Spleen (tissue), 11 donors: ENCODE results near the gene HMG20B. TPM values are rescaled to one million over a fixed set of nuclear protein-coding genes. Genes with fewer than 3 reads are reported as not detected.

Experiments
- DNase-seq: peaks from one replicate; pipeline ENCODE4 v3.0.0-alpha.2; 2020
- H3K27ac ChIP-seq, 8 donors: fragments of 200-600 bp; sonication (generic) in 7 of 8; 1 replicate in 4 of 8; 2 replicates in 4 of 8; pipeline versions ENCODE4 v1.5.0 to v1.8.0; 2016 to 2021; ENCODE audit warnings: inconsistent platforms in 4 of 8, mild to moderate bottlenecking in 4 of 8, moderate library complexity in 1 of 8
- H3K27me3 ChIP-seq, 7 donors: fragments of 200-600 bp; sonication (generic) in 6 of 7; replicated peaks in 1 of 7; 1 replicate in 4 of 7; 2 replicates in 3 of 7; pipeline versions ENCODE4 v1.5.0 to v1.8.0; 2016 to 2021; ENCODE audit warnings: inconsistent platforms in 3 of 7, mild to moderate bottlenecking in 1 of 7
- H3K36me3 ChIP-seq, 6 donors: fragments of 200-600 bp; sonication (generic) in 5 of 6; 1 replicate in 4 of 6; 2 replicates in 2 of 6; pipeline versions ENCODE4 v1.5.0 to v1.8.0; 2016 to 2021; ENCODE audit warnings: inconsistent platforms in 2 of 6
- H3K4me1 ChIP-seq, 6 donors: fragments of 200-600 bp; sonication (generic) in 5 of 6; 1 replicate in 3 of 6; 2 replicates in 3 of 6; pipeline versions ENCODE4 v1.5.0 to v1.8.0; 2016 to 2021; ENCODE audit warnings: inconsistent platforms in 3 of 6
- H3K4me3 ChIP-seq, 8 donors: fragments of 200-600 bp; sonication (generic) in 7 of 8; 1 replicate in 4 of 8; 2 replicates in 4 of 8; pipeline versions ENCODE4 v1.5.0 to v1.8.0; 2016 to 2021; ENCODE audit warnings: inconsistent platforms in 4 of 8, mild to moderate bottlenecking in 4 of 8, moderate library complexity in 2 of 8
- H3K9me3 ChIP-seq, 8 donors: fragments of 200-600 bp; sonication (generic) in 7 of 8; 1 replicate in 4 of 8; 2 replicates in 4 of 8; pipeline versions ENCODE4 v1.5.0 to v1.8.0; 2016 to 2021; ENCODE audit warnings: inconsistent platforms in 4 of 8
- POLR2A ChIP-seq, 3 donors: fragments of 450-650 bp; IDR thresholded peaks; one replicate each; pipeline ENCODE4 v1.5.1; 2017; ENCODE audit warnings: antibody characterized with exemption in 3 of 3, mild to moderate bottlenecking in 1 of 3
- POLR2AphosphoS5 ChIP-seq, 3 donors: sonication (generic); formaldehyde crosslinking; IDR thresholded peaks; one replicate each; pipeline ENCODE4 v1.5.1; 2017; ENCODE audit warnings: antibody characterized with exemption in 3 of 3
- WGBS, 5 donors: extraction: QIAGEN DNeasy Blood & Tissue Kit in 3 of 5; methylation state at CpG; one replicate each; pipeline versions ENCODE4 v1.1.5 to v1.1.7; 2013 to 2018; 5-methylcytosine and 5-hydroxymethylcytosine counted together
- intact Hi-C: fragments of 100-400 bp; cut with DNase I; formaldehyde crosslinking; loops from one replicate; pipeline ENCODE4 v1.15.0; 2023; ENCODE audit warnings: low total_unique reads
- polyA plus RNA-seq, 3 donors: library from polyadenylated mRNA; stranded (reverse); fragments of 200-250 nt; gene quantifications; one replicate each; pipeline ENCODE4 v1.2.1, GENCODE V29; 2013
- total RNA-seq, 7 donors: library from RNA; depleted of rRNA in 3 of 7; stranded (reverse); fragments of >200 nt in 3 of 7; fragmentation: NEBNext Ultra II Directional in 4 of 7; extraction: Animal tissue kit (Norgen Biotek cat#: 25700) in 4 of 7; gene quantifications; one replicate each; pipeline versions ENCODE4 v1.1.0 to v1.2.1, GENCODE V29; 2016 to 2021
- TF ChIP-seq, protein P1 (sequence below), 11 experiments: fragments of 200-600 bp in 7 of 11; fragments of 450-650 bp in 4 of 11; sonication (generic) in 4 of 11; IDR thresholded peaks in 8 of 11; conservative IDR thresholded peaks in 3 of 11; 1 replicate in 7 of 11; 2 replicates in 4 of 11; pipeline versions ENCODE4 v1.4.0 to v1.8.0; 2016 to 2021; ENCODE audit warnings: antibody characterized with exemption in 11 of 11, inconsistent platforms in 4 of 11, mild to moderate bottlenecking in 1 of 11
- donor health status: healthy with polysubstance abuse.
- donor health status: DM: no; HTN: no; CAD: no; lungs with moderate emphysema.
- donor health status: DM: no; HTN: no; CAD: no.
- donor health status: Bipolar disorder and iron deficiency.
- donor health status: healthy.
- donor health status: DM: no; HTN: no; CAD: no.
- donor health status: DM: yes; HTN: yes; CAD: no.

HMG20B gene
- total and polyA plus RNA-seq, 10 donors: 49.4 to 82.2 (median 65.8) TPM

DNA sequence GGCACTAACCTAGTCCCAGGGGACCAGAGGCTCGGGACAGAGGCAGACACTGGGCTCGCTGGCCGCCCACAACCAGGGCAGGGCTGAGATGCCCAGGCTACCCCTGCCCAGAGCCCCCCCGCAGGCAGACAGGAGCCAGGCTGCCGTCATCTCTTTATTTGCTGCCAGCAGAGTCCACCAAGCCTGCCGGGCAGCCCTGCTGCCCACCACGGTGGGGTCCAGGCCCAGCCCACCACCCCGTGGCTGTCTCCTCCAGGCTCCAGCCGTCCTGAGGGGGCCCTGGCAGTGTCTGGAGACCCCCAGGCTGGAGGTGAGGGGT lies 28.7 kb upstream of the HMG20B start:
- no peak for DNase-seq

GRCh38 chr19:3544742-3545668 lies 27.7 kb upstream of the HMG20B start:
- TF ChIP-seq POLR2AphosphoS5 (IDR thresholded peaks at IDR 0.05): peak; percentile 63 to 77 (median 64)
- TF ChIP-seq, protein P1, sequence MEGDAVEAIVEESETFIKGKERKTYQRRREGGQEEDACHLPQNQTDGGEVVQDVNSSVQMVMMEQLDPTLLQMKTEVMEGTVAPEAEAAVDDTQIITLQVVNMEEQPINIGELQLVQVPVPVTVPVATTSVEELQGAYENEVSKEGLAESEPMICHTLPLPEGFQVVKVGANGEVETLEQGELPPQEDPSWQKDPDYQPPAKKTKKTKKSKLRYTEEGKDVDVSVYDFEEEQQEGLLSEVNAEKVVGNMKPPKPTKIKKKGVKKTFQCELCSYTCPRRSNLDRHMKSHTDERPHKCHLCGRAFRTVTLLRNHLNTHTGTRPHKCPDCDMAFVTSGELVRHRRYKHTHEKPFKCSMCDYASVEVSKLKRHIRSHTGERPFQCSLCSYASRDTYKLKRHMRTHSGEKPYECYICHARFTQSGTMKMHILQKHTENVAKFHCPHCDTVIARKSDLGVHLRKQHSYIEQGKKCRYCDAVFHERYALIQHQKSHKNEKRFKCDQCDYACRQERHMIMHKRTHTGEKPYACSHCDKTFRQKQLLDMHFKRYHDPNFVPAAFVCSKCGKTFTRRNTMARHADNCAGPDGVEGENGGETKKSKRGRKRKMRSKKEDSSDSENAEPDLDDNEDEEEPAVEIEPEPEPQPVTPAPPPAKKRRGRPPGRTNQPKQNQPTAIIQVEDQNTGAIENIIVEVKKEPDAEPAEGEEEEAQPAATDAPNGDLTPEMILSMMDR (IDR thresholded peaks at IDR 0.05 in 8 of 11, conservative IDR thresholded peaks at IDR 0.05 in 3 of 11): peak; percentile 89 to 98 (median 94)
- no peak for TF ChIP-seq POLR2A (IDR thresholded peaks at IDR 0.05)
- H3K4me3 ChIP-seq: no peak overlapping the region
- peak overlapping the region in 3 of 8 donors; percentile 1 to 50 (median 33) for H3K27ac ChIP-seq
- intact Hi-C loops: no loop called here
- H3K9me3 ChIP-seq: no peaks in the 10 kb centered on the region
- DNase-seq: peak; percentile 94
- no peaks in the 10 kb centered on the region for H3K27me3 ChIP-seq
- peaks cover 0 to 86% (median 39%) of the 10 kb centered on the region in 6 donors for H3K36me3 ChIP-seq
- peaks cover 0 to 44% (median 17%) of the 10 kb centered on the region in 6 donors for H3K4me1 ChIP-seq
- 54 to 73% (median 64%) methylated on average over 17 to 30 of the region's 30 CpGs for WGBS, 5 donors

More for the DNA sequence above, 28.7 kb upstream of the HMG20B start:
- Histone ChIP-seq H3K27ac (no peak overlapping the region), H3K9me3 (peaks cover 0 to 5% (median 0%) of the 10 kb centered on the region in 8 donors), H3K27me3 (no peaks in the 10 kb centered on the region), H3K36me3 (peaks cover 0 to 86% (median 38%) of the 10 kb centered on the region in 6 donors), H3K4me3 (no peak overlapping the region), H3K4me1 (peaks cover 0 to 36% (median 15%) of the 10 kb centered on the region in 6 donors)
- intact Hi-C loops: no loop called here
- TF ChIP-seq POLR2AphosphoS5 (IDR thresholded peaks at IDR 0.05) (peak in 1 of 3 donors; percentile 3), POLR2A (IDR thresholded peaks at IDR 0.05) (no peak)
- TF ChIP-seq, protein P1 (IDR thresholded peaks at IDR 0.05 in 8 of 11, conservative IDR thresholded peaks at IDR 0.05 in 3 of 11): no peak
- WGBS, 5 donors: 89 to 91% (median 91%) methylated on average over 8 to 9 of the region's 9 CpGs; no CpG with 5 or more reads in 1 of the 5 donors

GRCh38 chr19:3545669-3546034 lies 27.1 kb upstream of the HMG20B start:
- Histone ChIP-seq H3K36me3 (peaks cover 0 to 90% (median 40%) of the 10 kb centered on the region in 6 donors), H3K27ac (peak overlapping the region in 3 of 8 donors; percentile 1 to 50 (median 33)), H3K4me1 (peaks cover 0 to 48% (median 17%) of the 10 kb centered on the region in 6 donors), H3K4me3 (no peak overlapping the region), H3K27me3 (no peaks in the 10 kb centered on the region), H3K9me3 (no peaks in the 10 kb centered on the region)
- WGBS, 5 donors: 72 to 83% (median 74%) methylated on average over 10 of the region's 10 CpGs
- DNase-seq: no peak
- intact Hi-C loops: no loop called here
- TF ChIP-seq POLR2AphosphoS5 (IDR thresholded peaks at IDR 0.05): no peak
- TF ChIP-seq, protein P1 (IDR thresholded peaks at IDR 0.05 in 8 of 11, conservative IDR thresholded peaks at IDR 0.05 in 3 of 11): no peak
- no peak for TF ChIP-seq POLR2A (IDR thresholded peaks at IDR 0.05)

GRCh38 chr19:3546119-3546518 lies 26.6 kb upstream of the HMG20B start:
- Histone ChIP-seq H3K4me1 (peaks cover 0 to 53% (median 17%) of the 10 kb centered on the region in 6 donors), H3K4me3 (no peak overlapping the region), H3K9me3 (no peaks in the 10 kb centered on the region), H3K27me3 (no peaks in the 10 kb centered on the region), H3K36me3 (peaks cover 0 to 95% (median 42%) of the 10 kb centered on the region in 6 donors), H3K27ac (peak overlapping the region in 1 of 8 donors; percentile 33)
- 89 to 93% (median 92%) methylated on average over 14 to 23 of the region's 23 CpGs for WGBS, 5 donors
- TF ChIP-seq, protein P1 (IDR thresholded peaks at IDR 0.05 in 8 of 11, conservative IDR thresholded peaks at IDR 0.05 in 3 of 11): no peak
- peak in 1 of 3 donors; percentile 62 for TF ChIP-seq POLR2AphosphoS5 (IDR thresholded peaks at IDR 0.05)
- intact Hi-C loops: no loop called here
- no peak for DNase-seq
